ENCODE results near the gene NFKBIB.
A peak's percentile ranks its signal among the peaks of the same experiment; 100 is the strongest.
"Not testable (repeated sequence)": the region's sequence is repeated elsewhere in the genome, so short reads cannot be mapped to it uniquely, and the experiment has no call there.

The NFKBIB gene

DNA sequence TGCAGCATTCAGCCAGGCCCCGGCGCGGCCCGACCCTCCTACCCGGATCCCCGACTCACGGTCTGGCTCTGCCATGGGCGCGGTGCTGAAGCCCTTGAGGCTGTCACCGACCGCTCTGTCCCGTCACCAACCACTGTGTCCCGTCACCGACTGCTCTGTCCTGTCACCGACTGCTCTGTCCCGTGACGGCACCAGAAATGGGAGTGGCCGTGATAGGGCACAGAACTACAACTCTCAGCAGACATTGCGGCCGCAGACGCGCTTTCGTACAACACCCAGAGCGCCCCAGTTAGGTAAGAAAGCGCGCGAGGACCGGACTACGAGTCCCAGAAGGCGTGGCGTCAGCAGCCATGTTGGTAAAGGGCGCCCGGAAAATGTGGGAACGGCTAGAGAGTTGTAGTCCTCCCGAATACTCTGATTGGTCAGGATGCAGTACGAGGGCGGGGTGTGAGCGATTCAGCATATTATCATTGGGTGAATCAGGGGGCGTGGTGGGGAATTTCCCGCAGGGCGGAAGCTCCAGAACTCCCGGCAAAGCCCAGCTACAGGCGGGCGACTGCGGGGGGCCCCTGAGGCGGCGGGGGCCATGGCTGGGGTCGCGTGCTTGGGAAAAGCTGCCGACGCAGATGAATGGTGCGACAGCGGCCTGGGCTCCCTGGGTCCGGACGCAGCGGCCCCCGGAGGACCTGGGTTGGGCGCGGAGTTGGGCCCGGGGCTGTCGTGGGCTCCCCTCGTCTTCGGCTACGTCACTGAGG lies at the start of gene NFKBIB, which contains the start of gene SIRT2:
TSS of gene NFKBIB (plus strand) at position 523 of the 755 bp plus-strand sequence. CDS start at position 587, 64 bp downstream.
TSS of gene SIRT2 (minus strand) at position 172 of the 755 bp plus-strand sequence. CDS start at position 75, 97 bp downstream.
- DNase-seq: peak; percentile 100

GRCh38 chr19:38850436-38850975 lies 49.3 kb upstream of the NFKBIB start:
- peak; percentile 85 for DNase-seq

DNA sequence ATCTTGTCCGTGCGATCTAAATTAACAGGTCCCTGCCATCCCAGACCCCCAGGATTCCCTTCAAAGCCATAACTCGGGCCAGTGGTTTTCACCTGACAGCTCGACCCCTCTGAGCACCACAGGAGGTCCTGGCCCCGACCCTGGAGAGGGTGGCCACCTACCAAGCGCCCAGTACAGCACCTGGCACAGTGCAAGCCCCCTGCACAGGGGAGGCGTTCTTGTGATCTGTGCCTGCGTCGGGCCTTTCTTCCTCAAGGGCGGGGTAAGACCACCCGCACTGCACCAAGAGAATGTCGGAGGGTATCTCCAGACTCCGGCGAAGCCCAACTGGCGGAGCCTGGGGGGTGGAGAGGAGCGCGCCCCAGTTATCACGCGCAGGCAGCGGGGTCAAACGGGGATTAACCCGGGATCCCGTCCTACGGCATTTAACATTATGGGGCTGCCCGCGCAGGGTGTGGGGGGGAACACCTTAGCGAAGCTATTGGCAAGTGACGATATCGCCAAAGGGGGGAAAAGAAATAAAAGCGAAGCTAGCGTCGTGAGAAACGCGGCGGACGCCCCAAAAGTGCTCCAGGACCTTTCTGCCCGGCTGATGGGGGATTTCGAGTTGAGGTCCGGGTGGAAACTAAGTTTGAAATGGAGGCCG lies 48.7 kb upstream of the NFKBIB start:
- peak; percentile 77 for DNase-seq

GRCh38 chr19:38851622-38852230 lies 48.0 kb upstream of the NFKBIB start:
- DNase-seq: peak; percentile 94

DNA sequence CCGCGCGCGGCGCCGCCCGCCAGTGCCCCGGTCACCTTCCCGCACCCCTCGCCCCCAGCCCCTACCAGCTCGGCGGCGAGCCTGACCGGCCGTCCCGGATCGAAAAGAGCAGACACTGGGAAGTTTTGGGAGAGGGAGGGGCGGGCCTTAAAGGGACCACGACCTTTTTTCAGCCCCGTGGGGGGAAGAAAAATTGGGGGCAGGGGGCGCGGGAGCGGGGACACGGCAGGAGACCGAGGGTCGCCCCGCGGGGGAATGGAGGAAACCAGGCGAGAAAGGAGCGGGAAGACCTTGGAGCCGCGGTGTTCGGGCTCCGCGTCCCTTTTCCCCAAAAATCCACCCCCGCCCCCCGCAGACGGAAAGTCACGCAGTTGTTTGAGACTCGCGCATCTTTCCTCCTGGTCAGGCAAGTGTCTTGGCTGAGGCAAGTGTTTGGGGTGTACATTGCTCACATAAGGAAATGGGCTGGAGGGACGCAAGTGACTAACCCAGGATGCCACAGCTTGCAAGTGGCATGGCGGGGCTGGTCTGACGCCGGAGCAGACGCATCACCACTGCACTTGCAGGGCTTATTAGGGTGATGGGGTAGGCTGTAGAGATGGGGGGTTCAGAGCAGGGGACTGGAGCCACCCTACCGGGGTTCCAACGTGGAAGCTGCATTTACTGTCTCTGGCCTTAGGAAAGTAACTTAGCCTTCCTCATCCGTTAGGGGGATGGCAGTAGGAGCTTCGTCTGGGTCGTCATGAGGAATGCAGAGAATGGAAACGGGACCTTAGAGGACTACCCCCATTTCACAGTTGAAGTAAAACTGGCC lies 47.3 kb upstream of the NFKBIB start:
- DNase-seq: peak; percentile 62

DNA sequence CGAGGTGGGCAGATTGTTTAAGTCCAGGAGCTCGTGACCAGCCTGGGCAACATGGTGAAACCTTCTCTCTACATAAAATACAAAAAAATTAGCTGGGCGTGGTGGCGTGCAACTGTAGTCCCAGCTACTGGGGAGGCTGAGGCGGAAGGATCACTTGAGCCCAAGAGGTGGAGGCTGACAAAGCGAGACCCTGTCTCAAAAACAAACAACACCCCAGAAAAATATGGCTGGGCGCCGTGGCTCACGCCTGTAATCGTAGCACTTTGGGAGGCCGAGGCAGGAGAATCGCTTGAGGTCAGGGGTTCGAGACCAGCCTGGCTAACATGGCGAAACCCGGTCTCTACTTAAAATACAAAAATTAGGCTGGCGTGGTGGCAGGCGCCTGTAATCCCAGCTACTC lies 46.6 kb upstream of the NFKBIB start:
- DNase-seq: no peak

- not testable (repeated sequence) for DNase-seq
These were observed 44.8 kb upstream of the NFKBIB start for GRCh38 chr19:38854961-38855360.

DNA sequence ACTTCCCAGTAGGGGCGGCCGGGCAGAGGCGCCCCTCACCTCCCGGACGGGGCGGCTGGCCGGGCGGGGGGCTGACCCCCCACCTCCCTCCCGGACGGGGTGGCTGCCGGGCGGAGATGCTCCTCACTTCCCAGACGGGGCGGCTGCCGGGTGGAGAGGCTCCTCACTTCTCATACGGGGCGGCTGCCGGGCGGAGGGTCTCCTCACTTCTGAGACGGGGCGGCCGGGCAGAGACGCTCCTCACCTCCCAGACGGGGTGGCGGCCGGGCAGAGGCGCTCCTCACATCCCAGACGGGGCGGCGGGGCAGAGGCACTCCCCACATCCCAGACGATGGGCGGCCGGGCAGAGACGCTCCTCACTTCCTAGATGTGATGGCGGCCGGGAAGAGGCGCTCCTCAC lies 44.0 kb upstream of the NFKBIB start:
- DNase-seq: not testable (repeated sequence)

DNA sequence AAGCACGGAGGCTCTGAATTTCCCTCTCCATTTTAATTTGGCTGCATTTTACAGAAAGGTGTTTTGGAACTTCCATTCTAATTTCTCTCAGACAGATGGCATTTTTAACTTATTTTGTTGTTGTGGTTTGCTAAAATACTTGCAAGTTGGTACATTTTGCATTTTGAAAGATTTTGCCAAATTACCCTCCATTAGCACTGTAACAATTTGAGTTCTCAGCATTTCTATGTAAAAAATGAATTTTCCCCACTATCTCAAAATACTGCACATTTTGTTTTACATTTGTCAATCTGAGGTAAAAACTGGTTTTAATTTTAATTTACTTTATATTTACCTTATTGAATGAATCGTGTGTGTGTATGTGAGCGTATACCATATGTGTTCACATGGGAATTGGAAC lies 43.0 kb upstream of the NFKBIB start:
- DNase-seq: no peak

DNA sequence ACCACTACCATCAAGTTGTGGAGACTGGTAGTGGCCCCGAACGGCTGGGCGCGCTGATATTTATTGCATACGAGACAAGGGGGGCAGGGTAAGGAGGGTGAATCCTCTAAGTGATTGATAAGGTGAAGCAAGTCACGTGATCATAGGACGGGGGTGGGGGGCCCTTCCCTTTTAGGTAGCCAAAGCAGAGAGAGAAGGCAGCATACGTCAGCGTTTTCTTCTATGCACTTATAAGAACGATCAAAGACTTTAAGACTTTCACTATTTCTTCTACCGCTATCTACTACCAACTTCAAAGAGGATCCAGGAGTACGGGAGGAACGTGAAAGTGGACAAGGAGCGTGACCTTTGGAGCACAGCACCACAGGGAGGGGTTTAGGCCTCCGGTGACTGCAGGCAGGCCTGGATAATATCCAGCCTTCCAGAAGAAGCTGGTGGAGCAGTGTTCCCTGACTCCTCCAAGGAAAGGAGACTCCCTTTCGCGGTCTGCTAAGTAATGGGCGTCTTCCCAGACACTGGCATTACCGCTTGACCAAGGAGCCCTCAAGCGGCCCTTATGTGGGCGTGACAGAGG lies 40.1 kb upstream of the NFKBIB start:
- not testable (repeated sequence) for DNase-seq

DNA sequence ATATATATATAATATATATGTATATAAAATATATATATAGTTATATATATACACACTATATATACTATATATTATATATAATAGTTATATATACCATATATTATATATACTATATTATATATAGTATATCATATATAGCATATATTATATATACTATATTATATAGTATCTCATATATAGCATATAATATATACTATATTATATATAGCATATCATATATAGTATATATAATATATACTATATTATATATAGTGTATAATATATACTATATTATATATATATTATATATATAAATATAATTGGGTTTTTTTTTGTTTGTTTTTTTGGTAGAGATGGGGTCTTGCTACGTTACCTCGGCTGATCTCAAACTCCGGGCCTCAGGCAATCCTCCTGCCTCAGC lies 38.4 kb upstream of the NFKBIB start:
- no peak for DNase-seq

- DNase-seq: peak; percentile 93
These were observed 37.3 kb upstream of the NFKBIB start for GRCh38 chr19:38862321-38863059.

DNA sequence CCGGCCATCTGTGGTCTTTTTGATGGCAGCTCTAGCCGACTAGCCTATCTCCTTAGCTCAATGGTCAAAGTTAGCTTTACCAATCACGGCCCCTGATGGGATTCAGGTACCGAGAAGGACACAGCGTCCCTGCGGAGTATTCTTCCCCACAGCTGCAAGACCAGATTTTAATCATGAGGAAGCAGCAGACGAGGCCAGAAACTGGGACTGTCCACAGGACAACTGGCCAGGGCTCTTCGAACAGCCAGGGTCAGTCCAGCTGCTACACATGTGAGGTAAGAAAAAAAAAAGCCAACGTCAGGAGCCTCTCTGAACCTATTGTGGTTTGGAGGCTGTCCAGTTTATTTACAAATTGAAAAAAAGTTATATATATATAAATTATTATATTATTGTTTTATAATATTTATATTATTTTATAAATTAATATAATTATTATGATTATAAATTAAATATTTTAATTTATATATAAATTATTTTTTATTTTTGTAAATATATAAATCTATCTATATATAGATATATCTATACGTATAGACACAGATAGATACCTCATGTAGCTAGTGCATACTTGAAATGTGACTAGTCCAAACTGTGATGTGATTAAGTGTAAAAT lies 32.5 kb upstream of the NFKBIB start:
- no peak for DNase-seq

DNA sequence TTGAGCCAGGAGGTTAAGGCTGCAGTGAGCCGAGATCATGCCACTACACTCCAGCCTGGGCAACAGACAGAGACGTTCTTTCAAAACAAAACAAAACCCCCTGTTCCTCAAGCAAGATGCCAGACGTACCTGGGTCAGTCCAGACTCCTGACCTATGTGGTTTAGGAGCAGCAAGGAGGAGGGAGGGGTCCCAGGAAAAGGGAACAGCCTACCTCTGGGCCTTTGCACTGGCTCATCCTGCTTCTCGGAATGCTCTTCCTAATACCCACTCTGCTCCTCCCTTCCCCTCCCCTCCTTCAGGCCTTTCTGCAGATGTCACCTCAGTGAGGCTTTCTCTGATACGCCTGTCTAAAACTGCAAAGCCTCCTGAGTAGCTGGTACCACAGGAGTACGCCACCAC lies 31.2 kb upstream of the NFKBIB start:
- no peak for DNase-seq

DNA sequence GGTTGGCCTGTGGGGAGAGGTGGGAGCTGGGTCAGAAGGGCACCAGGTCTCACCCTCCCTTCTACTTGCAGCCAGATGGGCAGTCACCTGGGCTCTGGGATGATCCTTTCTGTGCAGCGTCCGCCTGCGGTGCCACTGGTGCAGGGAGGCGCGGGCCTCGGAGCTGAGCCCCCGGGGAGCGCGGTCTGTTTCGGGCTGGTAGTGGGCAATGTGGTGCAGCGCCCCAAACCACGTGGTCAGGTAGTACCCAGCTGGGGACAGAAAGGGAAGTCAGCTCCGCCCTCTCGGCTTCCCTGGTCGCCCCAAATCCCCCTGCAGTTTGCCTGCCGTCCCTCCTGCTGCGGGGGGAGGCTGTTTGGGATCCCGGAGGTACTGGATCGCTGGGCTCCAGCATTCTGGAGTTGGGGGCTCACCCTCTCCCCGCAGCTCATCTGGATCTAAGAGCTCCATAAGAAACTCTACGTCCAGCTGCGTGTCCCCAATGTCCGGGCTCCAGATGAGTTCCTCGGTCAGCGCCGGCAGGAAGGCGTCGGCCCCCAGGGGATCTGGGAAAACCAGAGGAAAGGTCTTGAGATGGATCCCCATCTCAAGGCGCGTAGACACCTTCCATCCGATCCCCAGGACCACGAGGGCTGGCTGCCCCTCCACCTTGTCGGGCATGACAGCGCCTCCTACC lies 30.5 kb upstream of the NFKBIB start:
- DNase-seq: no peak

GRCh38 chr19:38869836-38870607 lies 29.7 kb upstream of the NFKBIB start:
- DNase-seq: no peak

DNA sequence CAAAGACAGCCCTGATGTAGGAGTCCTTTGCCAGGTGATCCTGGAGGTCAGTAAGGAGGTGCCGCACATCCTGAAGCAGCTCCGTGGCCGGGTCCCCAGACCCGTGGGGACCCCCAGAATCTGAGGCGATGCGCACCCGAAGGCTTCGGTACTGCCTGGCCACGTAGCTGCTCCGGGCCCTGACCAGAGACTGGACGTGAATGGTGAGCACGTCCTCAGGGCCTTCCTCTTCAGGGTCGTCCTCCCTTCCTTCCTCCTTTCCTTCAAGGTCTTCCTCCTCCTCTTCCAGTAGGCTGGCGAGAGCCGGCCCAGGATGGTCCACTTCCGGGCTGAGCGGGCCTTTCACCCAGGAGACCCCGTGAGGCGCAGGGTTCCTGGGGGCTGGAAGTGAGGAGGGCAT lies 29.2 kb upstream of the NFKBIB start:
- no peak for DNase-seq

- not testable (repeated sequence) for DNase-seq
These were observed 26.4 kb upstream of the NFKBIB start for GRCh38 chr19:38873400-38873799.

- peak; percentile 44 for DNase-seq
These were observed 23.9 kb upstream of the NFKBIB start for GRCh38 chr19:38875656-38876395.

Data from NCI-H146 (cell line).